Epithelial cell of proximal tubule (primary cell): ENCODE results near the gene SF1. TPM values are rescaled to one million over a fixed set of nuclear protein-coding genes. Genes with fewer than 3 reads are reported as not detected.

ENCODE experiments used
- DNase-seq: peaks from one replicate; pipeline ENCODE4 v3.0.0-alpha.2; 2011; ENCODE audit warnings: low read depth
- H3K4me3 ChIP-seq: 2 replicates; pipeline ENCODE4 v1.5.1; 2011; ENCODE audit warnings: low read depth, mild to moderate bottlenecking, low read length
- total RNA-seq: library from RNA; depleted of rRNA; stranded (reverse); fragments of >200 nt; gene quantifications from 2 replicates; pipeline ENCODE4 v1.2.3, GENCODE V29; 2015
- TF ChIP-seq, protein P1 (sequence below): conservative IDR thresholded peaks from 2 replicates; pipeline ENCODE4 v1.5.1; 2012; ENCODE audit warnings: low read depth, mild to moderate bottlenecking, low read length

The SF1 gene
- total RNA-seq, 1 donor from 2014 or later, result 111 TPM

DNA sequence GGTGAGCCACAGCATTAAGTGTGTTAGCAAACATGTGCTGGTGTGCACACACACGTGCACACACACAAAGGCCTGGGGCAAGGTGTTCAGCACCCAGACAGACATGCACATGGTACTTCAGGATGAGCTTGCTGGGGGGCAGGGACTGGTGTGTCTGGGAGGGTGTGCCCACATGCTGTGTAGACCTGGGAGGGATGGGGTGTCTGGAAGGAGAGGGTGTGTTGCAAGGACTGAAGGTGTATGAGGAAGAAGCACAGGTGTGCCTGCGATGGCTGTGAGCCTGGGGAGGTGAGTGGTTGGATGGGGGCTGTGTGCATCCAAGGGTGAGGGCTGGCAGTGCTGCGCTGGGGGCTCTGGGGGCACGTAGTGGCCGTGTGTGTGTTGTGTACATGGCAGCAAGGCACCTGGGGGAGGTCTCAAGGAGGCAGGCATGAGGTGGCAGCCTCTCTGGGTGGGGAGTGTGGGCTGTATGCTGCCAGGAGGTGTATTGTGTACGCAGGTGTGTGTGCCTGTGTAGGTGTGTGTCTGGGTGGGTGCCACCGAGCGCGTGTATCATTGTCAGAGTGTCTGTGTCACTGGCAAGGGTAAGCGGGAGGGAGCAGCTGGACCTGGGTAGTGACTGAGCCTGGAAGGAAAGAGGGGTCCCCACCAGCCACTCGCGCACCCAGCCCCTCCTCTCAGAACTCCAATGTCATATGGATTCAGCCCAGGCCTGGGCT lies 57.5 kb downstream of the SF1 start:
- no peak overlapping the region for H3K4me3 ChIP-seq
- DNase-seq, result no peak
- TF ChIP-seq, protein P1, sequence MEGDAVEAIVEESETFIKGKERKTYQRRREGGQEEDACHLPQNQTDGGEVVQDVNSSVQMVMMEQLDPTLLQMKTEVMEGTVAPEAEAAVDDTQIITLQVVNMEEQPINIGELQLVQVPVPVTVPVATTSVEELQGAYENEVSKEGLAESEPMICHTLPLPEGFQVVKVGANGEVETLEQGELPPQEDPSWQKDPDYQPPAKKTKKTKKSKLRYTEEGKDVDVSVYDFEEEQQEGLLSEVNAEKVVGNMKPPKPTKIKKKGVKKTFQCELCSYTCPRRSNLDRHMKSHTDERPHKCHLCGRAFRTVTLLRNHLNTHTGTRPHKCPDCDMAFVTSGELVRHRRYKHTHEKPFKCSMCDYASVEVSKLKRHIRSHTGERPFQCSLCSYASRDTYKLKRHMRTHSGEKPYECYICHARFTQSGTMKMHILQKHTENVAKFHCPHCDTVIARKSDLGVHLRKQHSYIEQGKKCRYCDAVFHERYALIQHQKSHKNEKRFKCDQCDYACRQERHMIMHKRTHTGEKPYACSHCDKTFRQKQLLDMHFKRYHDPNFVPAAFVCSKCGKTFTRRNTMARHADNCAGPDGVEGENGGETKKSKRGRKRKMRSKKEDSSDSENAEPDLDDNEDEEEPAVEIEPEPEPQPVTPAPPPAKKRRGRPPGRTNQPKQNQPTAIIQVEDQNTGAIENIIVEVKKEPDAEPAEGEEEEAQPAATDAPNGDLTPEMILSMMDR, result no peak

DNA sequence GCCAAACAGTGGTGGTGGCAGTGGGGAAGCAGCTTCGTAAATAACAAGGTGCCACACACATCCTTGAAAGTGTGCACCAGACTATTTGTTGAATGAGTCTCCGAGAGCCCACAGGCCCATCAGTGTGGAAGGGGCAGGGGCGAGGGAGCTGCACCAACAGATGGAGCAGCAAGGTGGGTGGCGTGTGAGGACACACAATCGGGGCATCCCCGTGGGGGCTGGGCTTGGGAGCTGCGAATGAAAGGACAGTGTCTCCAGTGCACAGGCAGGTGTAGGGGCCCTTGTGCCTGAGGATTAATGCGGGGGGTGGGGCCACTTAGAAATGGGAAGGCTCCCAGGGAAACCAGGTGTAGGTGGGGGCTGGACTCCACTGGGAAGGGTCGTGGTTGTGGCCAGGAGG lies 58.2 kb downstream of the SF1 start:
- DNase-seq, result no peak
- TF ChIP-seq, protein P1, result no peak
- H3K4me3 ChIP-seq, result no peak overlapping the region

DNA sequence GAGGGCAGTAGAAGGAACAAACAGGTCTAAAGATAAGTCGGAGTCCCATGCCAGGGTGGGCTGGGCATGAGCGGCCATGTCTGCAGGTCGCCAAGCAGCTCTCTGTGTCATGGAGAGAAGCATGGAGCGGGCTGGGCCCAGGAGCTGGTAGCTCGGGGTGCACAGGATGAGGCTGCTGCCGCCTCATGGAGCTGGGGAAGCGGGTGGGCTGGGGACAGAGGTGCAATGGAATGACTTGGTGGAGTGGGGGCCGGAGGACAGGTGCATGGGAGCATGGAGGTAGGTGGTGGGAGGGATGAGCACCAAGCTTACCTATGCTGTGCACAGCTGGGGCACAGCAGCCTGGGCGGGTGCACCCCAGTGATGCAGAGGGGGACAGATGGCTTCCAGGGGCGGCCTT lies 58.9 kb downstream of the SF1 start:
- no peak overlapping the region for H3K4me3 ChIP-seq
- DNase-seq, result no peak
- TF ChIP-seq, protein P1, result no peak

DNA sequence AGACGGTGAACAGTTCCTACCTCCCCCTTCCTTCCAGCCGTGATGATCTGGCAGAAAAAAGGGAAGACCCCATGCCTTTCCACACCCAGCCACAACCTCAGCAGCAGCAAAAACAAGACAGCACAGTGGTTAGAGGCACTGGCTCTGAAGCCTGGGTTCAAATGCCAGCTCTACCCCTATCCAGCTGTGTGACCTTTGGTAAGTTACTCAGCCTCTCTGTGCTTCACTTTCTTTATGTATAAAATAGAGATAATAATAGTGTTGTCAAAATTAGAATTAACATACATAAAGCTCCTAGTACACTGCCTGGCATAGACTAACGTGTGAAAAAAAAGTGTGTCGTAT lies 59.6 kb downstream of the SF1 start:
- no peak for DNase-seq
- TF ChIP-seq, protein P1, result no peak
- no peak overlapping the region for H3K4me3 ChIP-seq

DNA sequence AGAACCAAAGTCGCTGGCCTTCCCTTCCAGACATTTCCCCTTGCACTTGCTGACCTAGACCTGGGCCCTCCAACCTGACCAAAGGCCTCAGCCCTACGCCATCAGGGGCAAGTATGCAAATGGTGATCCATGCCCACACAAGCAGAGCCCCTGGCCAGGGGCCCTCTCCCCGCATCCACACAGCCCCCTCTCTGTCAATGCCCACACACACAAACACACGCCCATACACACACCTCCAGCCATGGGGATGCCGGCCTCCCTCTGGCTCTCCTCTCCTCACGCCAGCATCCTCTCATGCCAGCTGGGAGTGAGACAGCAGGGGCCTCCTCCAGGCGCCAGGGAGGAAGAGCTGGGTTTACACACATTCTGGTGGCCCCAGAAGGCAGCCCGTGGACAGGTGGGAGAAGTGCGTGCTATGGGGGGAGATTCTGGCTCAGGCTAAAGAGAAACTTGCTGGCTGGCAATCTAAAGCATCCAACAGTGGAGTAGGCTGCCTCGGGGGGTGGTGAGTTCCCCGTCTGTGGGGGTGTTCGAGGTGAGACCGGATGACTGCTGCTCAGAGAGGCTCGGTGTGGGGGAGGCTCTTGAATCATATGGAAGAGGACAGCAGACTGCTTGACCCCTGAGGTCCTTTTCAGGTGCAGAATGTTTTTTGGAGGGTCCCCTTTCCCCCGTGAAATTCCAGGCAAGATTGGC lies 60.1 kb downstream of the SF1 start:
- H3K4me3 ChIP-seq, result no peak overlapping the region
- DNase-seq, result no peak
- TF ChIP-seq, protein P1, result no peak

DNA sequence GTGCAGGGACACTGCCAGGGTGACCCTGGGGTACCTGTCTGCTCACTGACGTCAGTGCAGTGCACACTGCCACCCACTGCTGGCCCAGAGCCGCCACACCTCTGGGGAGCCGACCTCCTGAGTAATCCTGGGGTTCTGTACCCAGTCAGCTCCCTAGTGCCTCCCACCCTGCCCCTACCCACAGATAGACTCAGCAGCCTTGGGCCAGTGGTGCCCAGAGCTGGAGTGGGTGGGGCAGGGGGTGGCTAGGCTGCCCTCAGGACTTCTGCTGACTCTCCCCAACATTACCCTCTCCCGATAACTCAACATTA lies 61.1 kb downstream of the SF1 start:
- no peak for DNase-seq
- H3K4me3 ChIP-seq, result no peak overlapping the region
- TF ChIP-seq, protein P1, result no peak

DNA sequence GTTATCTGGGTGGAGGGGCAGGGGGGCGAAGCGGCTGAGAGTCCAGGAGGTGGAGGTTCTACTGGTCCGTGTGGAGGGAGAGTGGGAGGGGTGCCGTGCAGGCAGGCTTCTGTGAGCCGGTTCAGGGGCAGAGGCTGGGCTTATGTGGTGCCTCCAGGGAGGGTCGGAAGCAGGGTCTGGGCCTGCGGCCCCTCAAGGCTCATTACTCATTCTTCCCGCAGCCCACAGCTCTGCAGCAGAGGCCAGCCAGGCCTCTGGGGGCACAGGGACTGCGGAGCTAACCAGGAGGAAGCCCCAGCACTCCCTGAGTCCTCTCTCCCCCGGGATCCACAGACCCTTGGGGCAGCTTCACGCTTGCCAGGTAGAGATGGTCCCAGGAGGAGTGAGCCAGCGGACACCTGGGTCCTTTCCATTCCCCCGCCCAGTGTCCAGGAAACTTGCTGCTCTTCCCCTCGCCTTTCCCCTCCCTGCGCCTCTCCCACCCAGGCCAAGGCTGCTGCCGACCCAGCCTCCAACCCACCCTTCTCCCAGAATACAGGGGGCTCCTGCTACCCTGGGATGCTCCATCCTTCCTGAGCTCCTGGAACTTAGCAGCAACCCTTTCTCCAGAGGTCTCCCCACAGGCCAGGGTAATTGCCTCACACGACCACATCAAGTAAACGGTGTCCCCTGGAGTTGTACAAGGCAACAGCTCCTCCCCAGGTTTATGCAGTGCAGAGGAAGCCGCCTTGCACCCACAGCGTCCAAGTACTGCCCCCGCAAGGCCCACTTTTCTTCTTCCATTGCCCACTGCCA lies 61.7 kb downstream of the SF1 start:
- TF ChIP-seq, protein P1, result no peak
- no peak overlapping the region for H3K4me3 ChIP-seq
- DNase-seq, result no peak
